Dendritic cell treated with granulocyte-macrophage colony-stimulating factor and Interleukin-4, amounts not matched to agents 40 ng/mL and 50 ng/mL, for 4 days (primary cell): ENCODE data around the gene PTPRK.

Source experiments
- H3K27ac Mint-ChIP-seq: one replicate; pipeline ENCODE4 v1.8.0; 2022; ENCODE audit warnings: mild to moderate bottlenecking, mixed read lengths
- H3K27me3 Mint-ChIP-seq: one replicate; pipeline ENCODE4 v1.8.0; 2022; ENCODE audit warnings: mild to moderate bottlenecking, mixed read lengths
- H3K36me3 Mint-ChIP-seq: one replicate; pipeline ENCODE4 v1.8.0; 2022; ENCODE audit warnings: low read depth, mixed read lengths
- H3K4me1 Mint-ChIP-seq: one replicate; pipeline ENCODE4 v1.8.0; 2022; ENCODE audit warnings: low read depth, mixed read lengths
- H3K4me3 Mint-ChIP-seq: one replicate; pipeline ENCODE4 v1.8.0; 2022; ENCODE audit warnings: mild to moderate bottlenecking, moderate library complexity, mixed read lengths
- H3K9me3 Mint-ChIP-seq: one replicate; pipeline ENCODE4 v1.8.0; 2022; ENCODE audit warnings: mixed read lengths
- intact Hi-C: fragments of 100-400 bp; cut with micrococcal nuclease; formaldehyde crosslinking; loops from one replicate; pipeline ENCODE4 v1.15.0; 2022

PTPRK gene

GRCh38 chr6:128508588-128509296, 11.7 kb downstream of the PTPRK start:
- no peaks in the 10 kb centered on the region for H3K36me3 Mint-ChIP-seq

GRCh38 chr6:128507337-128508310, 12.8 kb downstream of the PTPRK start:
- no peak overlapping the region for H3K27ac Mint-ChIP-seq
- H3K4me1 Mint-ChIP-seq = no peaks in the 10 kb centered on the region
- intact Hi-C loops = no loop called here

More at GRCh38 chr6:128508588-128509296, 11.7 kb downstream of the PTPRK start:
- Mint-ChIP-seq H3K9me3 (no peaks in the 10 kb centered on the region), H3K4me1 (no peaks in the 10 kb centered on the region), H3K4me3 (no peak overlapping the region), H3K27me3 (no peaks in the 10 kb centered on the region), H3K27ac (no peak overlapping the region)
- intact Hi-C loops = no loop called here

DNA sequence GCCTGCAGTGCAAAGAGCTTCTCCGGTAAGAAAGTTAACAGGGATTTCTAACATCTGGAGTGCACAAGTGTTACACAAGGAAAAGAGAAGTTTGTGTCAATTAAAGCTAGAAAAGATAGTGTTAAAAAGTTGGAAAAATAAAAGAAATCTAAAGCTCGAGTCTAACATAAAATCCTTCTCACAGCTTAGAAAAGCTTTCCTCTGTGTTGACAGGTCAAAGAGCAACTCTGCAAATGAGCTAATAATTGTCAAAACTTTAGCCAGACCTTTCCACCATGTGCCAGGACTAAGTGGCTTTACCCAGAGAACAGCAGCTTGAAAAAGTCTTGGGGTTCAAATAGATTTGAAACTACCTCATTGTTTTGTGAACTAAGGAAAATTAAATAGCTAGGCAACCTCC, 14.8 kb downstream of the PTPRK start:
- Mint-ChIP-seq H3K27me3 (no peaks in the 10 kb centered on the region), H3K9me3 (no peaks in the 10 kb centered on the region), H3K4me1 (no peaks in the 10 kb centered on the region), H3K36me3 (no peaks in the 10 kb centered on the region), H3K4me3 (no peak overlapping the region), H3K27ac (no peak overlapping the region)
- intact Hi-C loops = no loop called here

More at GRCh38 chr6:128507337-128508310, 12.8 kb downstream of the PTPRK start:
- Mint-ChIP-seq H3K4me3 (no peak overlapping the region), H3K27me3 (no peaks in the 10 kb centered on the region), H3K36me3 (no peaks in the 10 kb centered on the region), H3K9me3 (no peaks in the 10 kb centered on the region)

- Mint-ChIP-seq H3K36me3 (no peaks in the 10 kb centered on the region), H3K4me3 (no peak overlapping the region), H3K27ac (no peak overlapping the region), H3K9me3 (no peaks in the 10 kb centered on the region), H3K4me1 (no peaks in the 10 kb centered on the region), H3K27me3 (no peaks in the 10 kb centered on the region)
- intact Hi-C loops = no loop called here
Measured at GRCh38 chr6:128504003-128504654, 16.3 kb downstream of the PTPRK start.

DNA sequence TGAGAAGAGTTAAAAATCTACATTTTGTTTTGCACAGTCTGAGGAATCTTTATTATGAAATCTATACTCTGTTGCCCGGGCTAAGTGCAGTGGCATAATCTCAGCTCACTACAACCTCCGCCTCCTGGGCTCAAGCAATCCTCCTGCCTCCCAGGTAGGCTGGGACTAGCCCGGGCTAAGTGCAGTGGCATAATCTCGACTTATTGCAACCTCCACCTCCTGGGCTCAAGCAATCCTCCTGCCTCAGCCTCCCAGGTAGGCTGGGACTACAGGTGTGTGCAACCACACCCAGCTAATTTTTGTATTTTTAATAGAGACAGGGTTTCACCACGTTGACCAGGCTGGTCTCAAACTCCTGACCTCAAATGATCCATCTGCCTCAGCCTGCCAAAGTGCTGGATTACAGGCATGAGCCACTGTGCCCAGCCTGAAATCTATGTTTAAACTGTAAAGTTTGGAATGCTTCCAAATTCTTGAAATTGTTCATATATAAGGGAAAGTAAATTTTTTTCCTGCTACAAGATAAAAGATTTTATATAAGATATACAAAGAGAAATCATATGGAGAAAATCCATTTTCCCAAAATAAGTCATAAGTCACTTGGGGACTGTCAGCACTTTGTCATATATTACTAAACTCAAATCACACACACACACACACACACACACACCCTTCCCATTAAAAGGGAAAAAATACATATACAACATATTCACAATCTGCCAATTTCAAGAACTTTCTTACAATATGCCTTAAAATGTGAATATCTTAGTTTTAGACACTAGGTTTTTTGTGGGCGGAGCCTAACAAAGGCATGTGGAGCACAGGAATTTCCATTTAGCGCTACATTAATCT, 19.4 kb downstream of the PTPRK start:
- H3K4me1 Mint-ChIP-seq = no peaks in the 10 kb centered on the region
- no peak overlapping the region for H3K4me3 Mint-ChIP-seq
- H3K27me3 Mint-ChIP-seq = no peaks in the 10 kb centered on the region
- no peaks in the 10 kb centered on the region for H3K36me3 Mint-ChIP-seq
- intact Hi-C loops = no loop called here
- no peak overlapping the region for H3K27ac Mint-ChIP-seq
- H3K9me3 Mint-ChIP-seq = no peaks in the 10 kb centered on the region

DNA sequence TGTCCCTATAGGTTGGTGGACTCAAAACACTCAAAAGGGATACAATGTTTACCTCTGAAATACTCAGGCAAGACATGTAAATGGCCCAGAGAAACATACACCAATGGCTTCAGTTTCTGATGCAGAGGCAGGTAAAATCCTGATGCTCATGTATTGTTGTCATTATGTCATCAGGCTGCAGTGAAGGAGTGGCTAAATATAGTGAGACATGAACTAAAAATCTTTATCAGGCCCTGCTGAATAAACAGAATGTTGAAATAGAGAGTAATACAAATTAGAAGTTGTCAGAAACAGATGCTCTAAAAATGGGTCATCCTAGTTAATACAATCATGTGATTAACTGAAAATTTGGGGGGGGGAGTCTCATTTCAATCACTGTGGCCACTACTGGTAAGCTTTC, 20.4 kb downstream of the PTPRK start:
- Mint-ChIP-seq H3K4me3 (no peak overlapping the region), H3K9me3 (no peaks in the 10 kb centered on the region), H3K36me3 (no peaks in the 10 kb centered on the region), H3K27me3 (no peaks in the 10 kb centered on the region), H3K27ac (no peak overlapping the region), H3K4me1 (no peaks in the 10 kb centered on the region)
- intact Hi-C loops = no loop called here

GRCh38 chr6:128499079-128499731, 21.2 kb downstream of the PTPRK start:
- no peaks in the 10 kb centered on the region for H3K36me3 Mint-ChIP-seq
- H3K4me1 Mint-ChIP-seq = no peaks in the 10 kb centered on the region
- no peaks in the 10 kb centered on the region for H3K27me3 Mint-ChIP-seq
- H3K9me3 Mint-ChIP-seq = no peaks in the 10 kb centered on the region
- intact Hi-C loops = no loop called here
- no peak overlapping the region for H3K27ac Mint-ChIP-seq
- no peak overlapping the region for H3K4me3 Mint-ChIP-seq

GRCh38 chr6:128498234-128498633, 22.2 kb downstream of the PTPRK start:
- Mint-ChIP-seq H3K27ac (no peak overlapping the region), H3K27me3 (no peaks in the 10 kb centered on the region), H3K36me3 (no peaks in the 10 kb centered on the region), H3K4me3 (no peak overlapping the region), H3K4me1 (no peaks in the 10 kb centered on the region), H3K9me3 (no peaks in the 10 kb centered on the region)
- intact Hi-C loops = no loop called here

GRCh38 chr6:128495536-128496333, 24.7 kb downstream of the PTPRK start:
- no peak overlapping the region for H3K4me3 Mint-ChIP-seq
- no peaks in the 10 kb centered on the region for H3K9me3 Mint-ChIP-seq
- H3K27ac Mint-ChIP-seq = no peak overlapping the region
- no peaks in the 10 kb centered on the region for H3K4me1 Mint-ChIP-seq
- H3K27me3 Mint-ChIP-seq = no peaks in the 10 kb centered on the region
- intact Hi-C loops = no loop called here
- no peaks in the 10 kb centered on the region for H3K36me3 Mint-ChIP-seq

GRCh38 chr6:128494440-128494839, 26.0 kb downstream of the PTPRK start:
- Mint-ChIP-seq H3K9me3 (no peaks in the 10 kb centered on the region), H3K36me3 (no peaks in the 10 kb centered on the region)
- intact Hi-C loops = no loop called here

DNA sequence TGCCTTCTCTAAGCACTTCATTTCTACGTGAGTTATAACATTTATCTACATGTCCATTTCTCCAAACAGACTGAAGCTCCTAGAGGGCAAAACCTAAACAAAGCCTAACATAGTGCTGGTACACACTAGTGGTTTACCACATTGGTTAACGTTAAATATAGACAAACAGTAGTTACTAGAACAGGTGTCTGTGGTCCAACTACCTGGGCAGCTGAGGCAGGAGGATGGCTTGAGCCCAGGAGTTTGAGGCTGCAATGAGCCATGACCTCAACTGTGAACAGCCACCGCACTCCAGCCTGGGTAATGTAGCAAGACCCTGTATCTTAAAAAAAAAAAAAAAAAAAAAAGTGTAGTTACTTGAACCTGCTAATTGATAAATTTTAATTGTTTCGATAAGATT, 26.5 kb downstream of the PTPRK start:
- Mint-ChIP-seq H3K27ac (no peak overlapping the region), H3K27me3 (no peaks in the 10 kb centered on the region), H3K4me3 (no peak overlapping the region), H3K4me1 (no peaks in the 10 kb centered on the region), H3K36me3 (no peaks in the 10 kb centered on the region), H3K9me3 (no peaks in the 10 kb centered on the region)
- intact Hi-C loops = no loop called here

More at GRCh38 chr6:128494440-128494839, 26.0 kb downstream of the PTPRK start:
- Mint-ChIP-seq H3K4me3 (no peak overlapping the region), H3K27ac (no peak overlapping the region), H3K27me3 (no peaks in the 10 kb centered on the region), H3K4me1 (no peaks in the 10 kb centered on the region)

DNA sequence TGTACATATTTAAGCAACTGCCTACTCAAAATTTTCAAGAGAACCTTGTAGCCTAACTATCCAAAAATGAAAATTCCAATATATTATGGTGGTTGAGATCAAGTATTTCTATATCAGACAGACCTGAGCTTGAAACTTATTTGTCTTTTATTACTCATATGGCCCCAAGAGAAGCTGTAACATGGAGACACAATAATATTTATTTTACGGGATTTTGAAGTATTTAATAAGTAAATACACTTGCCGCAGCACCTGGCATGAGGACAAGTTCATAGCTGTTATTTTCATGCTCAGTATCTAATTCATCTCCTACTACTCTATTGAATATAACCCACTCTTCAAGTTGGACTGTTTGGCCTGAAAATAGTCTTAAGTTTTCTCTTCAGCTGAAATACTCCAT, 28.0 kb downstream of the PTPRK start:
- H3K27ac Mint-ChIP-seq = no peak overlapping the region
- intact Hi-C loops = no loop called here
- no peak overlapping the region for H3K4me3 Mint-ChIP-seq
- H3K36me3 Mint-ChIP-seq = no peaks in the 10 kb centered on the region
- no peaks in the 10 kb centered on the region for H3K9me3 Mint-ChIP-seq
- H3K4me1 Mint-ChIP-seq = no peaks in the 10 kb centered on the region
- H3K27me3 Mint-ChIP-seq = no peaks in the 10 kb centered on the region
